EL (cell line): Measurements from ENCODE around the gene KLC1.

Experiments
- DNase-seq: peaks from one replicate; pipeline ENCODE4 v3.0.0-alpha.2; 2016

The KLC1 gene

GRCh38 chr14:103725001-103725682 is 96.1 kb downstream of the KLC1 start:
- DNase-seq: no peak

DNA sequence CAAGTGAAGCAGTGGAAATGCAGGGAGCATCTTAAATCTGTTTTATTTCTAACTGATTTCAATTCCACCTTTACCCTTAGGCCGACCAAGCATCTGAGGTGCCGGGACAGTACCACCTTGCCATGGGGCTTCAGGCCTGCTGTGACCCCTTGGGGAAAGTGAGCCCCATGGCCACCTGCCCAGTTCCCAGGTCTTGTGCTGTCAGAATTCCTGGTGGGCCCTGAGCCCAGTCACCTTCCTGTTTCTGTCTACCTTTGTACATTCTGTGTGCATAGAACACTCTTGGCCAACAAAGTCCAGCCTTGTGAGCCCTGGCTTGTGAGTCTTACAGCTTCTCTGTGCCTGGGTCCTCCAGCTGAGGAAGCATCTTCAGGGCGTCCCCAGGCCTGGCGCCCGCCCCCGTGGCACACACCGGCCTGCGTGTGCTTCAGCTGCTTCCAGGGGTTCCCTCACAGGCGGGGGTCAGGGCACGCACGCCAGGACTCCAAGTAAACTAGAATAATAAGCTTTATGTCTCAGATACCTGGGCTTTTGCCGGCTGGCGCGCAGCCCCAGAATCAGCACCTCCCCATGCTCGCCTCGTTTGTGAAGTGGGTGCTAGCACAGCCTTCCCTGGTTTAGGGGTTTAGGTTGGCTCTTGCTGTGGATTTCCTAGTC is 96.9 kb downstream of the KLC1 start:
- DNase-seq: no peak

DNA sequence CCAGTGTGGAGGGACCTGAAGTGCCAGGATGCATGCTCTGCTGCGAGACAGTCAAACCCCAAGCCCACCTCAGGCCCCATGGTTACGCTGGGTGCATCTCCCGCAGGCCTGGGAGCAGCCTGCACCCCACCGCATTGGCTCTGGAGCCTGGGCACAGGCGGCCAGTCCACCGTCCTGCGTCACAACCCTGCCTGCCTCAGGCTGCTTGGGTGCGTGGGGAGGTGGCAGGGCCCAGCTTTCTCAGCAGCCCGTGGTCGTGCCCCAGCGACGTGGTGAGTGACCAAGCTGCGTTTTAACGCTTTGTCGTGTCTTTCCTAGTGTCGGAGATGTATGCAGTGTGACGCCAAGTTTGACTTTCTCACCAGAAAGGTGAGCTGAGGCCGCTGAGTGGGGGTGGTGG is 97.5 kb downstream of the KLC1 start:
- DNase-seq: no peak

- no peak for DNase-seq
Measured at GRCh38 chr14:103727313-103727980, 98.4 kb downstream of the KLC1 start.

- no peak for DNase-seq
Measured at GRCh38 chr14:103728141-103728540, 99.1 kb downstream of the KLC1 start.

- DNase-seq: no peak
Measured at GRCh38 chr14:103728721-103729120, 99.7 kb downstream of the KLC1 start.

GRCh38 chr14:103729496-103730448 is 100.8 kb downstream of the KLC1 start:
- DNase-seq: no peak

- DNase-seq: no peak
Measured at GRCh38 chr14:103730490-103731035, 101.6 kb downstream of the KLC1 start.

DNA sequence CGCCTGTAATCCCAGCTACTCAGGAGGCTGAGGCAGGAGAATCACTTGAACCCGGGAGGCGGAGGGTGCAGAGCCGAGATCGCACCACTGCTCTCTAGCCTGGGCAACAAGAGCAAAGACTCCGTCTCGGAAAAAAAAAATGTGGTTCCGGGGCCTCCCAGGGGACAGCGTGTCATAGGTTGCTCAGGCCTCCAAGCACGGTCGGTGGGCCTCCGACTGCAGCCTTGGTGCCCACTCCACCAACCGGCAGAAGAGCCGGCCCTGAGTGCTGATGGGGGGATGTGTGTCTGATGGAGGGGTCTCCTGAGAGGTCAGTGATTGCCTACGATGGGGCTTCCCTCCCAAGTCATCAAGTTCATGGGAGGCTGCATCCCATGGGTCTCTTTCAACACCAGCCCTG is 102.5 kb downstream of the KLC1 start:
- DNase-seq: no peak

DNA sequence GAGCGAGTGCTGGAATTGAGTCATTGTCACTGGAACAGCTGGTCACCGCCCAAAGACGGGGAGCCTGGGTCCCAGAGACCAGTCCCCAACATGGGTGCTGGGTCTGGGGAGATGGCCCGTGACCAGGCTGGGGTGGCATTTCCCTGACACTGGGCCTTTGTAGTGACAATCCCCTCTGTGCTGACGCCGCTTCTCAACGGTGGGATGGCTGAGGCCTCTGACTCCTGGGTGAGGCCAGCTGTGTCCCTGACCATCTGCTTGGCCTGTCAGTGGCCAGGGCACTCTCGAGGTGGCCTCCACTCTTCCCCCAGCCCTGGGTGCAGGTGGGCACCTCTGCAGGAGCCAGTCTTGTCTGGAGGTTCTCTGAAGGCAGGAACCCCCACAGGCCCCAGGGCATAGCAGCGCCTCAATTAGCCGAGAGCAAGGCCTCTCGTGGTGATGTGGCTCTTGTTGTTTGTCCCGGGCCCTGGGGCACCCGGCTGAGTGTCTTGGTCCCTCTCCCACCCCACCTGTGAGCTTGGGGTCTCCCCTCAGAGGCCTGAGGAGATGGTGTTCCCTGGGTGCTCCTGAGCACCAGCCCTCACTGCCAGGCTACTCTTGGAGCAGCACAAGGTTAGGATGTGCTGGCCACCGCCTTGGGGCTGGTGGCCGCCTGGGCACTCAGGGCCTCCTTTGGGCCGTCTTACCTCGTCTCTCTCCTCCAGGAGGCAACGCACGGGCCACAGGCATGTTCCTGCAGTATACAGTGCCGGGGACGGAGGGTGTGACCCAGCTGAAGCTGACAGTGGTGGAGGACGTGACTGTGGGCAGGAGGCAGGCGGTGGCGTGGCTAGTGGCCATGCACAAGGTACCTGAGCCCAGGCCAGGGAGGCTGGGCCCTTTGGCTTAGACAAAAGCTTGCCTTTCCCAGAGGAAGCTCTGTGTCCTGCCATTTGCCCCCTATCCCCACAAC is 103.2 kb downstream of the KLC1 start:
- DNase-seq: no peak

DNA sequence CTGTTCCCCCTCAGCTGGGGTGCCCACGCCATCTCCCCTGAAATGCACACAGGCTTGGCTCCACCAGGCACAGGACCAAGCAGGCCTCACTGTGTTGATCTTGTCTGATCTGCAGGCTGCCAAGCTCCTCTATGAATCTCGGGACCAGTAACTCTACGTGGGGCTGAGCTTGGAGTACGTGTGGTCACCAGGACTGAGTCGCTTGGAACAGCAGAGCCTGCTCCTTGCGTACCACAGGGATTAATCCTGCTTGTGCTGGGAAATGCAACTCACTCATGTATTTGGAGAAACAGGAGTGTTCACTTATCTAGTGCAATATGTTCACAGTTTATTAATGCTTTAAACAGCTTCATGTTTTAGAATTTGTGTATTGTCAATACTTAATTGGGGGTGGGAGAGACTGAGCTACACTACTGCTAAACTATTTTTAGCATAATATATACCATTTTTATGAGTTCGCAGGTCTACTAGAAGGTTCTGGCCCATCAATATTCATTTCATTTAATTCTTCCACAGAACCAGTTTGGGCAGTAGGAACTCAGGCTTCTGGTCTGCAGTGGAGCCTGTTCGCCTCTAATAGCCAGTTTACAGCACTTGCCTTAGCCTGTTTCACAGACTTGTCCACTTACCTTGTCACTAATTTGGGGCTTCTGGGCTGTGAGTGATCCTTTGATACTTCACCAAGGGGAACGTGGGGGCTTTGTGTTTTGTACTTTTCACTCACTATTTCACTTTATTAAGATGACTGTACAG is 104.0 kb downstream of the KLC1 start:
- DNase-seq: no peak

- peak; percentile 46 for DNase-seq
Measured at GRCh38 chr14:103733651-103734050, 104.6 kb downstream of the KLC1 start.

- DNase-seq: no peak
Measured at GRCh38 chr14:103734081-103734888, 105.3 kb downstream of the KLC1 start.

GRCh38 chr14:103735022-103735421 is 106.0 kb downstream of the KLC1 start:
- no peak for DNase-seq

DNA sequence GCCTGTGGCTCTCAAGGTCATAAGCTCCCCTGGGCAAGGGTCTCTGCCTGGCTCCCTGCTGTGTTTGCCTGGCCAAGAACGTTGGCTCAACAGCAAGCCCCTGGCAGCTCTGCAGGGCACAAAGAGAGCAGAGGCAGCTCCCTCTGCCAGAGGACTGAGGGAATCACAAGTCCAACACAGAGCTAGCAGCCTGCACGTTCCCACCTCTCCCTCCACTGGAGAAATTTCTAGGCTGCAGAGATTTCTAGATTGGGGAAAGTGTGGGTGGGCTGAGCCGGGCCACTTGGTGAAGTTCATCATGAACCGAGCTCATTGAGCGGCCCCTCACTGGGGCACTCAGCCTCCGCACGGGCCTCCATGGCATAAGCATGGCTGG is 106.4 kb downstream of the KLC1 start:
- DNase-seq: no peak

DNA sequence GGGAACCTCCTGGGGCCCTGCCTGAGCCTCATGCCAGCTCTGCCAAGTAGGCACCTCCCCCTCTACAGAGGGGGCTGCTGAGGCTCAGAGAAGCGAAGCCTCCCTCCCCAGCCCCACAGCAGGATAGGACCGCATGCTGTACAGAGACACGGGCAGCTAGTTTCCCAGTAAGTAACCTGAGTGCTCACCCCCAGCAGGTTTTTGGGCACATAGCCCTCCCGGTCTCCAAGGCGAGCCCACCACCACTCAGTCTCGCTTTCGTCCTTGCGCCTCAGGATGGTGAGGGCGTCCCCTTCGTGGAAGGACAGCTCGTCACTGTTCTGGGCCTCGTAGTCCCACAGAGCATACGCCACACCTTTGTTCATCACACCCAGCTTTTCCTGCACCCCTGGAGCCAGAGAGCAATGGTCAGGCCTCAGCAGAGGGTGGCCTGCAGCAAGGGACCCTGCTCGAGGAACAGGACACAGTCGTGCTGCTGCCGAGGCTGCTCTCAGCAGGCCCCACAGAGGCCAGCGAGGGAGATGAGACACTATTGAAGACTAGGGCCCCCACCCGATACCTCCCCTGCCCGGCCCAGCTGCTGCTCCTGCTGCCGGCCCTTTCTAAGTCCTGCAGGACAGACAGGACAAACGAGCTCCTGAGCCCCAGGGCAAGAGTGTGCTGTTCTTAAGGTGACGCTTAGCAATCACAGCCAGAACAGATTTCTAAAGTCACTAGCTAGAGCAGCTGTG is 107.0 kb downstream of the KLC1 start:
- no peak for DNase-seq

- DNase-seq: no peak
Measured at GRCh38 chr14:103736546-103737431, 107.8 kb downstream of the KLC1 start.

DNA sequence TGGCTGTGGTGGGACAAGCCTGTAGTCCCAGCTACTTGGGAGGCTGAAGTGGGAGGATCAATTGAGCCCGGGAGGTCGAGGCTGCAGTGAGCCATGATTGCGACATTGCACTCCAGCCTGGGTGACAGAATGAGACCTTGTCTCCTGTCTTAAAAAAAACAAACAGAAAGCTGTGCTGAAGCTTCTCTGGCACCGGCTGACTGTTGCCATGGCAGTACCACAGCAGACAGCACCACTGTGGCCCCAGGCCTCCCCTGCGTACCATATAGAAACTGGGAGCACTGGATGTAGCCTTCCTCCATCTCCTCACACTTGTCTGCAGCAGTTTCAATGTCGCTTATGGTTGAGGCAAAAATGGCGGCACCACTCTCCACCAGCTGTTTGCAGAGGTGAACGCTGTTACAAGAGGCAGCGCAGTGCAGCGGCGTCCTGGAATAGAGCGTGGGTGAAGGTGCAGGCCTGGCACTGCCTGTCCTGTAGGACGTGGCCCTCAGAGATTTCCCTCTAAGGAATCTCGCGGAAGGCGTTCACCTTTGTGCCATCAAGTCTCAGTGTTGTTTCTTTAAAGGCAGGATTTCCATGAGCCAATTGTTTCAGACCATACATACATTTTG is 108.5 kb downstream of the KLC1 start:
- DNase-seq: no peak
